DMS153 treated with DMSO at 0.1 percent for 48 hours (cell line): ENCODE data around the gene IGFBP4.

Source experiments
- DNase-seq: peaks from one replicate; lab custom pipeline; 2025; ENCODE audit not compliant: unreplicated experiment; lab: John Stamatoyannopoulos, UW

IGFBP4 gene

GRCh38 chr17:40431231-40431602 lies 12.0 kb upstream of the IGFBP4 start:
- DNase-seq, result no peak

GRCh38 chr17:40432864-40433528 lies 10.3 kb upstream of the IGFBP4 start:
- DNase-seq, result no peak

- no peak for DNase-seq
Measured at GRCh38 chr17:40433551-40434415, 9.5 kb upstream of the IGFBP4 start.

- DNase-seq, result no peak
Measured at GRCh38 chr17:40436636-40437035, 6.6 kb upstream of the IGFBP4 start.

- no peak for DNase-seq
Measured at GRCh38 chr17:40437095-40437732, 6.0 kb upstream of the IGFBP4 start.

- no peak for DNase-seq
Measured at GRCh38 chr17:40440166-40440565, 3.1 kb upstream of the IGFBP4 start.

GRCh38 chr17:40442392-40443195 lies 656 bp upstream of the IGFBP4 start:
- DNase-seq, result no peak

GRCh38 chr17:40443988-40444899 lies 994 bp downstream of the IGFBP4 start:
- no peak for DNase-seq

GRCh38 chr17:40445751-40446468 lies 2.7 kb downstream of the IGFBP4 start:
- no peak for DNase-seq

- DNase-seq, result no peak
Measured at GRCh38 chr17:40447148-40447644, 3.9 kb downstream of the IGFBP4 start.

GRCh38 chr17:40447806-40448205 lies 4.6 kb downstream of the IGFBP4 start:
- no peak for DNase-seq

GRCh38 chr17:40448213-40448638 lies 5.0 kb downstream of the IGFBP4 start:
- no peak for DNase-seq

- DNase-seq, result peak; percentile 13
Measured at GRCh38 chr17:40448639-40449261, 5.5 kb downstream of the IGFBP4 start.

- DNase-seq, result no peak
Measured at GRCh38 chr17:40450175-40450574, 6.9 kb downstream of the IGFBP4 start.

- no peak for DNase-seq
Measured at GRCh38 chr17:40451420-40451819, 8.2 kb downstream of the IGFBP4 start.

- no peak for DNase-seq
Measured at GRCh38 chr17:40452216-40452787, 9.1 kb downstream of the IGFBP4 start.

- no peak for DNase-seq
Measured at GRCh38 chr17:40452921-40453378, 9.7 kb downstream of the IGFBP4 start.

GRCh38 chr17:40453881-40454612 lies 10.8 kb downstream of the IGFBP4 start:
- no peak for DNase-seq
